ENCODE measurements around the gene MYH6.
"Not testable (repeated sequence)": the region's sequence is repeated elsewhere in the genome, so short reads cannot be mapped to it uniquely, and the experiment has no call there.

The MYH6 gene

DNA sequence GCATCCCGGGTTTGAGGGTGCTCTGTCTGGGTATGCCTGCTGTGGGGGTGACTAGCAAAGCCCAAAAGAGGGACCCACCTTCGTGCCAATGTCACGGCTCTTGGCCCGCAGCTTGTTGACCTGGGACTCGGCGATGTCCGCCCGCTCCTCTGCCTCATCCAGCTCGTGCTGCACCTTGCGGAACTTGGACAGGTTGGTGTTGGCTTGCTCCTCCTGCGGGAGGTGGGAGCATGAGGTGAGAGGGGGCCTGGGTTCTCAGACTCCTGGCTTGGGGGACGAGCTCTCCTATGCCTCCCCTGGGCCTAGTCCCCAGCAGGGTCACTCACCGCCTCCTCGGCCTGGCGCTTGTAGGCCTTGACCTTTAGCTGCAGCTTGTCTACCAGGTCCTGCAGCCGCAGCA, 5.6 kb upstream of the MYH6 start:
- DNase-seq = no peak

DNA sequence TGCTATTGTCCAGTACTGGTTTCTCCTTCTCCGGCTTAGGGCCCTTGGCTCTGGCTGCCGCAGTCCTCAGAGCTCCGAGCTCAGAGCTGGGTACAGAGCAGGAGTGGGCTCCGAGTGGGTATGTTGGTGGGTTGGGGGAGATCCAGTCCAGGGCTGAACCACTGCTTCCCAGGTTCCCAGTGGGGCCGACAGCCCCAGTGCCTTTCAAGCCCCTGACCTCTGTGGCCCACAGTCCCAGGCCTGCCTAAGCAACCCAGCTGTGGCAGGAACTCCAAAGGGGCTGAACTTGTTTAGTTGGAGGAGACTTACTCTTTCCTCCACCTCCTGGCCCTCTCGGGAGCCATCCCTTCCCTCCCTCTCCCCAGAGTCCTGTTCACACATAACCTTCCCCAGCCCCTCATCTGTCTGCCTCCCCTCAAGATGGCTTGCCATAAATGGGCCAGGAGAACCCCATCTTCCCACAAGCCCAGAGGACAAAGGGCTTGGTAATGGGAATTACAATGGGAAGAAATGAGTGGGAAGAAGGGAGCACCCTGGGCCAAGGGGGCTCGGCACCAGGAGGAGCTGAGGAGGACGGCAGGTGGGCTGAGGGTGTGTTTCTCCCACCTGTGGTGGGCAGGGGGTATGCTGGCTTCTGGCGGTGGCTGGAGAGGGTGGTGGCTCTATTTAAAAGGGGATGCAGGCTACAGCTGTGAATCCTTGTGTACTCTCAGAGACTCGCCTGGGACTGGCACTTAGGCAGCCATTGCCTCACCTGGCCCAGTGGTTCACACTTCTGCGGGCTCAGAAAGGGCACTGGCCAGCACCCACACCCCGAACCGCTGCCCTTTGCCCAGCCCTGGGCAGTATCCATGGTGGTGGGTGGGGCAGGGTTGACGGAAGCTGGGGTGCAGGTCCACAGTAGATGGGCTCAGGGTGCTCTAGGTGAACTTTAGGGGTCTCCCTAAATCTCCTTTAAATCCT, 3.8 kb upstream of the MYH6 start:
- no peak for DNase-seq

DNA sequence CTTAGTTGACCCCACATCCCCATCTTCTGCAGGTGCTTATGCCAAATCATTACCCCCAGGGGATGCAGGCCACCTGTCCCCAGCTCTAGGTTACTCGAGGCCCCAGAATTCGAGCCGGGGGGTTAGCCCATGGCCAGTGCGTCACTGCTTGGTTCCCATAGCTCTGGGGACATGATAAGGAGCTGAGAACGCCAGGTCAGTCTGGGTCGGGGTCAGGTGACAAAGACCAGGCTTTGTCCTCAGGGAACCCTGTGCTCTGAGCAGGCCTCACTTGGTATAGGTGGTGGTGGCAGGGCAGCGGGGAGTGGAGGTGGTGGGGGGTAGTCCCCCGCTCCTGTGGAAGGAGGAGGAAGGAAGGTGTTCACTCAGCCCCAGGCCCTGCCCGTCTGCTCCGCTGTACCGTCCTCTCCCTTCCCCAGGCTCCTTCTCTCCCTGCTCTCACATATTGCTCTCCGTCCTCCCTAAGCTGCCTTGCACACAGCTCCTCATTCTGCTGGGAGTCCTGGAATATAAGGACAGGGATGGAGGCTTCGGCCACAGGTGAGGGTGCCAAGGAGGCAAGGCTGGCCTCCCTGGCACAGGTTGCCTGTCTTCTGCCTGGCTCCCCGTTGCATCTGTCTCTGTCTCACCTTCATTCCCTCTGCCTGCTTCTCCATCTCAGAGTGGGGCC, 2.0 kb upstream of the MYH6 start:
- DNase-seq = no peak

DNA sequence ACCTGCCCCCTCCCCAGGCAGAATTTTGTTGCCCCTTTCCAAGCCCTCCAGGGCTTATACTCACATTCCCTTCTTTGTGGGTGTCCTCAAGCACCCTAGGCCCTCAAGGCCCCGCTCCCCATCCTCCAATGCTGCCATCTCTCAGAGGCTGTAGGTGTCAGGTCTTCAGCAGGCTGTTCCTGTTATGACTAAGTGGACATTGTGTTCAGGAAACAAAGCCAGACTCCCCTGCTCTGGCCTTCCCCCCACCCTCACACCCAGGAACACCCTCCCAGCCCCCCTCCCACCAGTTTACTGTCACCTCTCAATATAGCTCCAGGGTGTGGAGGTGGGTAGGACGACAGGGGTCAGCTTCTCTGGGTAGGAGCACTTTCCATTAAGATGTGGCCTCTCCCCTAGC, 1.4 kb upstream of the MYH6 start:
- no peak for DNase-seq

DNA sequence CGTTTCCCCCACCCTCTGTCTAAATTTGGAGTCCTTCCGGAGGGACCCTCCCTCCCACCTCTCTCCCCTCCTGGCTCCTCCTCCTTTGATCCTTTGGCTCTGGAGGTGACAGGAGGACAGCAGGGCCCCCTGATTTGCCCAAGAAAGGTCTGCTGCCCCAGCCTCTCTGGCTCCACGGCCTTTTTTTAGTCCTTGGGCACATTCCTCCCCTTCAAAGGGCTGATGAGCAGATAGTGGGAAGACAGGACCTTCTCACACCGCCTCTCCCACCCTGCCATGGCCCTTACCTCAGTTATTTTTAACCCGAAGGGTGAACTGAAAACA, 196 bp upstream of the MYH6 start:
- DNase-seq = no peak

DNA sequence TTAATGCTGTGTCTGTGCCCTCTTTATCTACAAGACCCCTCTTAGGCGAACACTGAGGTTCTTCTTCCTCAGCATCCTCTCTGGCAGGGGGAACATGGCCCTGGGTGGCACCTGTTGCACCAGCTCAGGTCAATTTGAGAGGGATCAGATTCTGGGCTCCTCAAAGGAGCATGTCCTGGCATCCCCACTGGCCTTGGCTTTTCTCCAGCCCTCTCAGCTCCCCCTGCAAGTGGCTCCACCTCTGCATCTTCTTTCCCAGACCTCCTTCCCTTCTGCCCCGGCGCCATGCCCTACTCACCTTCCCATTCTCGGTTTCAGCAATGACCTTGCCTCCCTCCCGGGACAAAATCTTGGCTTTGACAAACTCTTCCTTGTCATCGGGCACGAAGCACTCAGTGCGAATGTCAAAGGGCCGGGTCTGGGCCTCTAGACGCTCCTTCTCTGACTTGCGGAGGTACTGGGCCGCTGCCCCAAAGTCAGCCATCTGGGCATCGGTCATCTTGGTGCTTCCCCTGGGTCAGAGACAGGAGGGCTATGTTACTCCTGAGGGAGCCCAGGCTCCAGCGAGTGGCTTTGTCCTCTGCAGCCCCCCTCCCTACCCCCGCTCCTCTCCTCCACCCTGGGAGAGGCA, 1.2 kb downstream of the MYH6 start:
- no peak for DNase-seq

DNA sequence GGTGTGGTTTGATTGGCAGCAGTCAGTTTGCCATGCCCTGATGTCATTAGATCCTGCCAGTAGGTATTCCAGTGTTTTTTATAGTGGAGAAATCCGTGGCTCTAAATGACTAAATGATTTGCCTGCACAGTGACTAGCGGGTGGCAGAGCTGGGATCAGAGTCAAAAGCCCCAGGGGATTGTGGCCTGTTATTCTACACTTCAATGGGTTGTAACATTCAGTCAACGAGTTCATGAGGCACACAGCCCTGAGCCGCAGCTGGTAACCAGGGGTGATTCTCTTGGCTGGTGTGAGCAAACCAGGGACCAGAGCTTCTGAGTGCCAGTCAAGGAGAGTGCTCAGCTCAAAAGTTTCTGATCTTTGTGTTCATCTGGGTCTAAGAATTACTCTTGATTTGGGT, 1.8 kb downstream of the MYH6 start:
- no peak for DNase-seq

DNA sequence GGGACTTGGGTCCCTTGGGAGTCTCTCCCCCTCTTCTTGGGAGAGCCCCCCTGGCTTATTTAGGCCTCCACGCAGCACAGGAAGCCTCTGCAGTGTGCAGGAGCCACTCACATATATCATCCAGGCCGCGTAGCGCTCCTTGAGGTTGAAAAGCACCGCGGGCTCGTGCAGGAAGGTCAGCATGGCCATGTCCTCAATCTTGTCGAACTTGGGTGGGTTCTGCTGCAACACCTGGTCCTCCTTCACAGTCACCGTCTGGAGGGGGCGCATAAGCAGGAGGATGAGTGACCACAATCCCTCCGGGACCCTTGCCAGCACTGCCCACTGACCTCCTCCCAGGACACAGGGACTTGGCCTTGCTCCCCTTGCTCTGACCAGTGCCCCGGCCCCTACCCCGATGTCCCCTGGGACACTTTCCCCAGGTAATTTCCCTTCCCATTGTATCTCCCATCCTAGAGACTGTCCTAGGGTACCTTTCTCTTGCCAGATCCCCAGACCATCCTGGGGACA, 2.5 kb downstream of the MYH6 start:
- no peak for DNase-seq

DNA sequence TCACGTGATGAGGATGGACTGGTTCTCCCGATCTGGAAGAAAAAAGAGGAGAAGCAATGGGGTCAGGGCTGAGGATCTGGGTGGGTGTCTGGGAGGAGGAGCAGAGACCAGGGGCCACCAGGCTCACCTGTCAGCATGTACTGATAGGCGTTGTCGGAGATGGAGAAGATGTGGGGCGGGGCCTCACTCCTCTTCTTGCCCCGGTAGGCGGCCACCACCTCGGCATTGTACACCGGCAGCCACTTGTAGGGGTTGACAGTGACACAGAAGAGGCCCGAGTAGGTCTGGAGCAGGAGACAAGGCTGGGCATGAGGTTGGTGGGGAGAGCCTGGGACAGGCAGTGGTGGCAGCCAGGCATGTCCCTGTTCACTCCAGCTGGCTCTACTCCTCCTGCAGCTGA, 3.0 kb downstream of the MYH6 start:
- DNase-seq = no peak

DNA sequence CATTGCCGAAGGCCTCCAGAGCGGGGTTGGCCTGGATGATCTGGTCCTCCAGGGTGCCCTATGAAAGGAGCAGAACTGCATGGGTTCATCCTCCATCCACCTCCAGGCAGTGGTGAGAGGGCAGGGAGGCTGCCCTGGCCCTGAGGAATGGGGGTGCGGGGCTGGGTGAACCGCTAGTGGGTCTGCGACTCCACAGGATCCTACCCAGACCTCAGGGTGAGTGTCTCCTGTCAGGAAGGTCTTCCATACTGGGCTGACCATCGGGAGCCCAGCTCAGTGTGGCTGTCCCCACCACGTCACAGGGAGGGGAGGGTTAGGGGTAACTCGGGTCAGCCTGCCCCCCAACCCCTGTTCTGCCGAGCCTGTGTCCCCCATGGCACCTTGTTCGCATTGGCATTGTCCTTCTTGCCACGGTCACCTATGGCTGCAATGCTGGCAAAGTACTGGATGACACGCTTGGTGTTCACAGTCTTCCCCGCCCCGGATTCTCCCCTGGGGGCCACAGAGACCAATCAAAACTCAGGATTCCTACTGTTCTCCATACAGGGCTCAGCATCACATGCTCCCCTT, 3.7 kb downstream of the MYH6 start:
- no peak for DNase-seq

DNA sequence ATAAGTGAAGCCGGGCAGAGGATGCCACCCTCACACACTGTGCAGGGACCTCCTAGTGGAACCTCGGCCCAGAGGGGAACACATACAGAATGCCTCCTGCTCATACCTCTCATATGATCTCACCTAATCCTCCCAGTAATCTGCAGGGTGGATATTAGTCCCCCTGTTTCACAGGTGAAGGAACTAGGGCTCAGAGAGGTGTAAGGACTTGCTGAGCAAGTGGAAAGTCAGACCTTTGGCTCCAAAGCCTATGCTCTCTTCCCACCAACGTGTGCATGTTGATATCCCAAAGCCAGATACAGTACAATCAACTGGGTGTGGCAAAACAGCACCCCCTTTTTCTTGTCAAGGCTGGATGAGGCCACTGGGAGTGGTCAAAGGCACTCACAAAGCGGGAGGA, 4.2 kb downstream of the MYH6 start:
- DNase-seq = no peak

DNA sequence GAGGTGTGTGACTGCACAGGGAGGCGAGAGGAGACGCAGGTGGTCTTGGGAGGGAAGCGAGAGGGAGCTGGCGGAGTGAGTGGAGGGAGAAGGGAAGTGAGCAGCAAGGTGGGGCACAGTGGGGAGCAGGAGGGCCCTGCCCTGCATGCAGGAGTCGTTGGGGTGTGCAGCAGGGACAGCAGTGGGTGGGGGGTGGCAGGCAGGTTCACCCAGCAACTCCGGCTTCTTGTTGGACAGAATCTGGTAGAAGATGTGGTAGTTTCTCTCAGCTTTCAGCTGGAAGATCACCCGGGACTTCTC, 5.0 kb downstream of the MYH6 start:
- DNase-seq = no peak

DNA sequence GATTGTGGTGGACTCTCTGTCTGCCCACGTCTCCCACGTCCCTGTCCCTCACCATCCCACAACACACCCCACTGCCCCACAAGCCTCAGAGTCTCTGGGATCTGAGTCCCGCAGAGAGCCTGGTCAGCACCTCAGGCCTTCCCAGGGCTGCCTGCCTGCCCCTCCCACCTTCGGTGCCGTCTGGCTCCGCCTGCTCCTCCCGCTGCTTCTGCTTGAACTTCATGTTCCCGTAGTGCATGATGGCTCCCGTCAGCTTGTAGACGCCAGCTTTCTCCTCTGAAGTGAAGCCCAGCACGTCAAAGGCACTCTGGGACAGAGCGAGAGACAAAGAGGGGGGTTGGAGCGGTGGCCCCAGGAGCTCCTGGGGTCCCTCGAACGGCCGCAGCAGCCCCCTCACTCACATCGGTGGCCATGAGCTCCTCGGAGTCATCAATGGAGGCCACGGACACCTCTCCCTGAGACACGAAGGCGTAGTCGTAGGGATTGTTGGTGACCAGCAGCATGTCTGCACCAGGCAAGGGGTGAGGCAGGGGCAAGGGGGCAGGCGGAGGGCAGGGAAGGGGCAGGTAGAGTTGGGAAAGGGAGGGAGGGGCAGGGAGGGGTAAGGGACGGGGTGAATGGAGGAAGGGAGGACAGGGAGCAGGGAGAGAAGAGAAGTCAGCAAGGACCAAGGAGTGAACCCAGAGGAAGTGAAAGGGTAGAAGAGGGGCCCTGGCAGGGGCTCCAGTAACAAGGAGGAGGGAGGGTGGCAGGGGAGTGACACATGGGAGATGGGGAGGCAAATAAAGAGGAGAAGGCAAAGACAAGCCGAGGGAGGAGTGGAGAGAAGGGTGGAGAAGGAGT, 5.6 kb downstream of the MYH6 start:
- no peak for DNase-seq

DNA sequence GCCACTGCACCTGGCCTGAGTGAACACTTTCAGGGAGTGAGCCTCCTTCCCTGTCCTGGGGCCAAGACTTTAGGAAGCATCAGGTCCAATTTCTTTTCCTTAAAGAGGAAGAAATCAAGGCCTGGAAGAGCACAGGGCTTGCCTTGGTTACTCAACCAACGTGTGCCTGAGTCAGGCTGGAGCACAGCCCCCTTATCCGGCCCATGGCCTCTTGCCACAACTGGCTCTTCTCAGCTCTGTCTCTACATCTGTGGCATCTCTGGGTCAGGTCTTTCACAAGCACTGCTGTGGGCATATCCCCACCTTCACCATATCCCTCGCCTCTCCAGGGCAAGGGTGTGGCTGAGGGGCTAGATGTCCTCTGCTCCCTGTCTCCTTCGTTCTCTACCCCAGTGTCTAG, 6.8 kb downstream of the MYH6 start:
- DNase-seq = no peak

DNA sequence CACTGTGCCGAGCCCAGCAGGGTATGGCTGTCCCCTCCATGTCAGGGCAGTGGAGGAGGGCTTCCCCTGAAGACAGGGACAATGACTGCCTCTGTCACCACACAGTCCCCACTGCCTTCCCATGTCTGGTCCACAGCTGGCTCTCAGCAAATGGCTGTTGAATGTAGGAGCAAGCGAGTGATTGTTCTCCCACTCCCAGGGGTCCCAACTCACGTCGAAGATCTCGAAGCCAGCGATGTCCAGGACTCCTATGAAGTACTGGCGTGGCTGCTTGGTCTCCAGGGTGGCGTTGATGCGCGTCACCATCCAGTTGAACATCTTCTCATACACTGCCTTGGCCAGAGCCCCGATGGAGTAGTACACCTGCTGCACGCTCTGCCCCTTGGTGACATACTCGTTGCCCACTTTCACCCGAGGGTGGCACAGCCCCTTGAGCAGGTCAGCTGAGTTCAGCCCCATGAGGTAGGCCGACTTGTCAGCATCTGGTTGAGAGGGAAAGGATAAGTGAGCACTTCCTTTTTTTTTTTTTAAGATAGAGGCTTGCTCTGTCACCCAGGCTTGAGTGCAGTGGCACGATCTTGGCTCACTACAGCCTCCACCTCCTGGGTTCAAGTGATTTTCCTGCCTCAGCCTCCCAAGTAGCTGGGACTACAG, 7.5 kb downstream of the MYH6 start:
- not testable (repeated sequence) for DNase-seq

DNA sequence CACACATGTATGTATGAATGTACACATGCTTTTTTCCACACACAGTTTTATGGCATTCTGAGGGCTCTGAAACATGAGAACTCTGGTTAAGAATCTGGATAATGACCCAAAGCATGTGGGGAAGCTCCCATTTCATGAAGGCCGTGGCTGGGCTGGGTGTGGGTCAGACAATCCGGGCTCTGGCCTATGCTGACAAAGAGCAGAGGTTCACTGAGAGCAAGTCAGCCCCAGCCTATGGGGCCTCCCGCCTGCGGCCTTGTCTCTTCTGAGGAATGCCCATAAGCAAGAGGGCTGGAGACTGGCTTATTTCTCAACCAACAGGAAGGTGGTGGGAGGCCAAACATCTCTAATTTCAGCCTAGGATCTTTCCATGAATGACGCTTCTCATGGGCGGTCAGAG, 8.5 kb downstream of the MYH6 start:
- no peak for DNase-seq

DNA sequence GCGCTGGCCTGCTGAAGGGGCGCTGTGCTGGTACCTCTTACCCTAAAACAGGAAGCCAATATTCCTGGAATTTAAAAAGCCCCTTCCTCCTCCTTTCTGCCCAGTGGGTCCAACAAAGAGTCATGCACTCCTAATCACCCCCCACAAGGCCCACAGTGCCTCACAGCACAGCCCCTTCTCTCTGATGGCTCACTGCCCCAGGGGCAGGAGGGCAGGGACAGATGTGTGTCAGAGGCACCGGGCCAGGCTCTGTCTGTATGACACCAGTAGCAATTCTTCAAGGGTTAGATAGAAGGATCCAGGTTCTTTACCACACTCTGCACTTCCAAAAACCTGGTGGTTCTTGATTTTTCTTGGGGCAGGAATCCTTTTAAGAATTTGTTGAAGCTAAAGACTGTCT, 8.9 kb downstream of the MYH6 start:
- DNase-seq = no peak

DNA sequence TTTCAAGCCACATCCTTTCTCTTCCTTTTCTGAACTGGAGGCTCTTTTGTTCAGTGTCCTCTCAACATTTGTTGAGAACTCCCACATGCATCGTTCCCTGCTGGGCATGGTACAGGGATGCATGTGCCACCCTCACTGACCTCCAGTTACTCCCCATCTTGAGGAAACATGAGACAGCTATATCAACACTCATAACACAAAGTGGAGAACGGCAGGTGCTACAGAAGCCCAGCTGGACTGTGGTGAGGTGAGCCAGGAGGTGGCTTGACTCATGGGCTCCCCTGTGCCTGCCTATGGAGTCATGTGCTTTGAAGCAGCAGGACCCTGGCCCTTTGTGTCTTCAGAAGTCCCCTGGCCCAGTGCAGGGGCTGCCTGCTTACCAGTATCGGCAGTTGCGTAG, 9.7 kb downstream of the MYH6 start:
- no peak for DNase-seq

DNA sequence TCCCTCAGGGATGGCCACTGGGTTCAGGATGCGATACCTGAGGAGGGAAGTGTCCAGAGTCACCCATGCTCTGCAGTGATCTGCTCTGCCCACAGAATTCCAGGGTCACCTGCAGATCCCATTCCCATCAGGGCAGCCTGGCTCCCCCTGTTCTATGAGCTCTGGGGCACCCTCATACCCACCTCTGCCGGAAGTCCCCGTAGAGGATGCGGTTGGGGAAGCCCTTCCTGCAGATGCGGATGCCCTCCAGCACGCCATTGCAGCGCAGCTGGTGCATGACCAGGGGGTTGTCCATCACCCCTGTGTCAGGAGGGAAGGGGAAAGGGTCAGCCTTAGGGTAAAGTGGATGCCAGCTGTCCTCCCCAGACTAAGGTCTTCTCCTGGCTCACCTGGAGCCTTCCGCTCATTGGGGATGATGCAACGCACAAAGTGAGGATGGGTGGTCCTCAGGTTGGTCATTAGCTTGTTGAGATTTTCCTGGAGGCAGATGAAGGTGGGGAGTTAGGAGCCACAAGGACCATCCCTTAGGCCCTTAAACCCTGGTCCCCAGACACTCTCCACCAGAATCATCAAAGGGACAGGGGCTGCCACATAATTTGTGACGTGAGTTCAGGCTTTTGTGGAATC, 11.2 kb downstream of the MYH6 start:
- DNase-seq = no peak

DNA sequence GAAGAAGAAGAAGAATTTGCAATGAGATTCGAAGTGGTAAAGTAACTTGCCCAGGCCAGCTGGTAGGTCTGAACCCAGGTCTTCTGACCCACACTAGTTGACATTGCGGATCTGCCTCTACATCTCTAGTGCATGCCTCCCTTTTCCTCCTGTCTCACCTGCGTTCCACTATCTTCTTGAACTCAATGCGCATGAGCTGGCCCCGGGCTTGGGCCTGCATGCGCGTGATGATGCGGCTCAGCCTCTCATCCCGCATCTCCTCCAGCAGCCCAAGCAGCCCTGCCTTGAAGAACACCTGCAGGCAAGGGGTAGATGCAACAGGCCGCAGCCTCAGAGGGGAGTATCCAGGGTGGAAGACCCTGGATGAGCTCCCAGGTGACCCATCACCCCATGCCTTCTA, 11.9 kb downstream of the MYH6 start:
- DNase-seq = no peak

DNA sequence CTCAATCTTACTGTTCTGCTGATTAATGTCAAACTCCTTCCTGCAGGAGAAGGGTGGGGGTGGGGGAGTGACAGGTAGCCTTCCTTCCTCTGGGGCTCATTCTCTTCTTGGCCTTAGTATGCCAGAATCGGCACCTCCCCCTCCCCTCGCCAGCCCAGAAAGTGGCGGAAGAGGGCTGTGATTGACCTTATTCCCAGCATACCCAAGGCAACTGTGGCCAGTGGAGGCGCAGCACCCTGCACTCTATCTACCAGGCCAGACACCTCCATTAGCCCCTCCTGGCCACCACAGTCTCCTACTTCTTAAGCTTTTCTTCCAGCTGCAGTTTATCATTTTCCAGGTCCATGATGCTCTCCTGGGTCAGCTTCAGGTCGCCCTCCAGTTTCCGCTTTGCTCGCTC, 15.5 kb downstream of the MYH6 start:
- DNase-seq = no peak

DNA sequence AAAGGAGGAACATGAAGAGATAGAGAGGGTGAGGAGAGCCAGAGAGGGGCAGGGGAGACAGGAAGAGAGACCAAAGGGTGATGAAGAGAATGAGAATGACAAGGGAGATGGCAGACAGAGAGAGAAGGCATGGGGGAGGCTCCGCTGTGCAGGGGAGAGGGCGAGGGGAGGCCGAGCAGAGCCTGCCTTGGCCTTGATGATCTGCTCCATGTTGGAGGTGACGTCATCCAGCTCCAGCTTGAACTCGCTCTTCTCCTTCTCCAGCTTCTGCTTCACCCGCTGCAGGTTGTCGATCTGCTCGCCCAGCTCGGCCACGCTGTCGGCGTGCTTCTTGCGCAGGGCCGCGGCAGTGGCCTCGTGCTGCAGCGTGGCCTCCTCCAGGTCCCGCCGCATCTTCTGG, 18.2 kb downstream of the MYH6 start:
- DNase-seq = not testable (repeated sequence)
